ENCODE measurements around the gene ANXA4.

DNA sequence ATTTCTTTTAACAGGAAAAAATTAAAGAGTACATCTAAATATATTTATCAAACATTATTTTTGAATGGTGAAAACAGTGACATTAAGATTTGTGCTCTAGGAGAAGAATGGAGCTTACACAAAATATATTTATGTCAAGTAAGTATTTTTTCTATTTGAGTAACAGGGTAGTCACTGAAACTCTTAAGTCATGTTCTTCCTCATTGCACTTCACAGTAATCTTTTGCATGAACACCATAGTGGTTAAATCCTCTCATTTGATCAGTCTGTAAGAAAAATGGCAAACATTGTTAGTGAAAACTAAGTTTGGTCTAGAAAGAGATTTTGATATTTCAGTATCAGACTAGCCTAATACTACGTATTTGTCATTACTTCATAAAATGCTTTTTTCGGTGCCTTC is 95.6 kb downstream of the ANXA4 start:
- TF ChIP-seq, protein P1, sequence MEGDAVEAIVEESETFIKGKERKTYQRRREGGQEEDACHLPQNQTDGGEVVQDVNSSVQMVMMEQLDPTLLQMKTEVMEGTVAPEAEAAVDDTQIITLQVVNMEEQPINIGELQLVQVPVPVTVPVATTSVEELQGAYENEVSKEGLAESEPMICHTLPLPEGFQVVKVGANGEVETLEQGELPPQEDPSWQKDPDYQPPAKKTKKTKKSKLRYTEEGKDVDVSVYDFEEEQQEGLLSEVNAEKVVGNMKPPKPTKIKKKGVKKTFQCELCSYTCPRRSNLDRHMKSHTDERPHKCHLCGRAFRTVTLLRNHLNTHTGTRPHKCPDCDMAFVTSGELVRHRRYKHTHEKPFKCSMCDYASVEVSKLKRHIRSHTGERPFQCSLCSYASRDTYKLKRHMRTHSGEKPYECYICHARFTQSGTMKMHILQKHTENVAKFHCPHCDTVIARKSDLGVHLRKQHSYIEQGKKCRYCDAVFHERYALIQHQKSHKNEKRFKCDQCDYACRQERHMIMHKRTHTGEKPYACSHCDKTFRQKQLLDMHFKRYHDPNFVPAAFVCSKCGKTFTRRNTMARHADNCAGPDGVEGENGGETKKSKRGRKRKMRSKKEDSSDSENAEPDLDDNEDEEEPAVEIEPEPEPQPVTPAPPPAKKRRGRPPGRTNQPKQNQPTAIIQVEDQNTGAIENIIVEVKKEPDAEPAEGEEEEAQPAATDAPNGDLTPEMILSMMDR (IDR thresholded peaks at IDR 0.05) = no peak
- no peak for TF ChIP-seq EP300 (IDR thresholded peaks at IDR 0.05)

All from A549 (cell line).